ENCODE data around the gene TP53RK.

DNA sequence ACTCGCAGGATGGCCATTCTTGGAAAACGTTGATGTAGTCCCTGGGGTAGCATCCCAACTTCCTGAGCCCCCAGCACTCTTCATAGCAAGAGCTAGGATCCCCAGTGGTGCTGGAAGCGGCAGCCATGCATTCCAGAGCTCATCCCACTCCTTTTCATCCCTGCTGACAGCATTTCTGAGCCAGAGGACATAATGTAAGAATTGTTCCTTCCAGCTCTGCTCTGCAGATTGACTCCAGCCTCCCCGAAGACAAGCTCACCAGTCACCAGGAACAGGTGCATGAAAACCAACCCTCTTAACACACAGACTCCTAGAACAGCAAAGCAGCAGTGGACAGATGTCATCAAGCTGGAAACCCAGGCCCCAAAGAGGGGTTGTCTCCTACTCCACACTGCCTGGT, 41.8 kb downstream of the TP53RK start:
- TF ChIP-seq EZH2 (IDR thresholded peaks at IDR 0.05) (no peak), EZH2phosphoT487 (IDR thresholded peaks at IDR 0.05) (no peak)
- TF ChIP-seq, protein P1, sequence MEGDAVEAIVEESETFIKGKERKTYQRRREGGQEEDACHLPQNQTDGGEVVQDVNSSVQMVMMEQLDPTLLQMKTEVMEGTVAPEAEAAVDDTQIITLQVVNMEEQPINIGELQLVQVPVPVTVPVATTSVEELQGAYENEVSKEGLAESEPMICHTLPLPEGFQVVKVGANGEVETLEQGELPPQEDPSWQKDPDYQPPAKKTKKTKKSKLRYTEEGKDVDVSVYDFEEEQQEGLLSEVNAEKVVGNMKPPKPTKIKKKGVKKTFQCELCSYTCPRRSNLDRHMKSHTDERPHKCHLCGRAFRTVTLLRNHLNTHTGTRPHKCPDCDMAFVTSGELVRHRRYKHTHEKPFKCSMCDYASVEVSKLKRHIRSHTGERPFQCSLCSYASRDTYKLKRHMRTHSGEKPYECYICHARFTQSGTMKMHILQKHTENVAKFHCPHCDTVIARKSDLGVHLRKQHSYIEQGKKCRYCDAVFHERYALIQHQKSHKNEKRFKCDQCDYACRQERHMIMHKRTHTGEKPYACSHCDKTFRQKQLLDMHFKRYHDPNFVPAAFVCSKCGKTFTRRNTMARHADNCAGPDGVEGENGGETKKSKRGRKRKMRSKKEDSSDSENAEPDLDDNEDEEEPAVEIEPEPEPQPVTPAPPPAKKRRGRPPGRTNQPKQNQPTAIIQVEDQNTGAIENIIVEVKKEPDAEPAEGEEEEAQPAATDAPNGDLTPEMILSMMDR (IDR thresholded peaks at IDR 0.05) = no peak

All from neural progenitor cell (in vitro differentiated cells).